GM23338 (cell line): ENCODE data around the gene HTR6. TPM values are rescaled to one million over a fixed set of nuclear protein-coding genes. Genes with fewer than 3 reads are reported as not detected.
A peak's percentile ranks its signal among the peaks of the same experiment; 100 is the strongest.

Source experiments
- ATAC-seq: fragments of 200-7000 bp; cut with Tn5 transposase; 3 replicates; pipeline ENCODE4 v1.9.1; 2020
- DNase-seq: peaks from one replicate; pipeline ENCODE4 v3.0.0-alpha.2; 2015; ENCODE audit warnings: low spot score
- H2AFZ ChIP-seq: fragments of 200-600 bp; sonication (generic); 2 replicates; pipeline ENCODE4 v1.8.0; 2016; ENCODE audit warnings: antibody characterized with exemption, mild to moderate bottlenecking, moderate library complexity
- H3F3A ChIP-seq: fragments of 200-600 bp; sonication (generic); replicated peaks from 2 replicates; pipeline ENCODE4 v1.8.0; 2017; ENCODE audit warnings: antibody characterized with exemption, mixed run types, low read depth
- H3K27ac ChIP-seq: fragments of 200-600 bp; sonication (generic); 2 replicates; pipeline ENCODE4 v1.6.1; 2016; ENCODE audit warnings: low read depth
- H3K27me3 ChIP-seq: fragments of 200-600 bp; sonication (generic); 2 replicates; pipeline ENCODE4 v1.8.0; 2016; ENCODE audit warnings: mild to moderate bottlenecking, mixed run types, moderate library complexity; ENCODE audit not compliant: insufficient read depth
- H3K36me3 ChIP-seq: fragments of 200-600 bp; sonication (generic); 2 replicates; pipeline ENCODE4 v1.8.0; 2016; ENCODE audit warnings: mild to moderate bottlenecking; ENCODE audit not compliant: insufficient read depth
- H3K4me1 ChIP-seq: fragments of 200-600 bp; sonication (generic); 2 replicates; pipeline ENCODE4 v1.8.0; 2016; ENCODE audit warnings: mild to moderate bottlenecking, moderate library complexity; ENCODE audit not compliant: insufficient read depth
- H3K4me2 ChIP-seq: fragments of 200-600 bp; sonication (generic); 2 replicates; pipeline ENCODE4 v1.7.1; 2017; ENCODE audit warnings: mixed run types
- H3K4me3 ChIP-seq: fragments of 200-600 bp; sonication (generic); 2 replicates; pipeline ENCODE4 v1.6.1; 2016; ENCODE audit warnings: mixed run types
- H3K79me2 ChIP-seq: fragments of 200-600 bp; sonication (generic); replicated peaks from 2 replicates; pipeline ENCODE4 v1.8.0; 2017; ENCODE audit warnings: mild to moderate bottlenecking; ENCODE audit not compliant: insufficient read depth
- H3K9me2 ChIP-seq: fragments of 200-600 bp; sonication (generic); 2 replicates; pipeline ENCODE4 v1.8.0; 2017; ENCODE audit not compliant: insufficient read depth
- H4K20me1 ChIP-seq: fragments of 200-600 bp; sonication (generic); replicated peaks from 2 replicates; pipeline ENCODE4 v1.8.0; 2017; ENCODE audit warnings: mild to moderate bottlenecking; ENCODE audit not compliant: insufficient read depth
- H3K27ac Mint-ChIP-seq: 2 replicates; pipeline ENCODE4 v1.8.0; 2020; ENCODE audit warnings: inconsistent platforms, mild to moderate bottlenecking, moderate library complexity, mixed read lengths
- H3K27me3 Mint-ChIP-seq: 3 replicates; pipeline ENCODE4 v1.8.0; 2022; ENCODE audit warnings: low read depth, mild to moderate bottlenecking, moderate library complexity, mixed read lengths, inconsistent platforms; ENCODE audit not compliant: insufficient read depth, poor library complexity
- H3K36me3 Mint-ChIP-seq: 3 replicates; pipeline ENCODE4 v1.8.0; 2021; ENCODE audit warnings: low read depth, mild to moderate bottlenecking, inconsistent platforms, moderate library complexity, mixed read lengths
- H3K4me1 Mint-ChIP-seq: 3 replicates; pipeline ENCODE4 v1.8.0; 2020; ENCODE audit warnings: mild to moderate bottlenecking, inconsistent platforms, mixed read lengths
- H3K4me3 Mint-ChIP-seq: 3 replicates; pipeline ENCODE4 v1.8.0; 2021; ENCODE audit warnings: moderate library complexity, mild to moderate bottlenecking, inconsistent platforms, mixed read lengths
- H3K9me3 Mint-ChIP-seq: 3 replicates; pipeline ENCODE4 v1.8.0; 2020; ENCODE audit warnings: moderate library complexity, mild to moderate bottlenecking, inconsistent platforms, mixed read lengths
- ETS1 ChIP-seq: IDR thresholded peaks from 2 replicates; pipeline ENCODE4 v1.6.1; 2016; ENCODE audit warnings: antibody characterized with exemption
- EZH2 ChIP-seq: fragments of 200-600 bp; sonication (generic); IDR thresholded peaks from one replicate; pipeline ENCODE4 v1.8.0; 2017; ENCODE audit warnings: antibody characterized with exemption, mild to moderate bottlenecking, low read depth; ENCODE audit not compliant: unreplicated experiment
- EZH2phosphoT487 ChIP-seq: fragments of 200-600 bp; sonication (generic); IDR thresholded peaks from one replicate; pipeline ENCODE4 v1.8.1; 2018; ENCODE audit warnings: antibody characterized with exemption; ENCODE audit not compliant: unreplicated experiment
- JUNB ChIP-seq: IDR thresholded peaks from one replicate; pipeline ENCODE4 v1.6.1; 2016; ENCODE audit warnings: antibody characterized with exemption; ENCODE audit not compliant: unreplicated experiment
- NANOG ChIP-seq: IDR thresholded peaks from 2 replicates; pipeline ENCODE4 v1.6.1; 2016; ENCODE audit warnings: antibody characterized with exemption, borderline replicate concordance
- REST ChIP-seq: IDR thresholded peaks from one replicate; pipeline ENCODE4 v1.6.1; 2018; ENCODE audit warnings: antibody characterized with exemption; ENCODE audit not compliant: unreplicated experiment
- STAT1 ChIP-seq: IDR thresholded peaks from one replicate; pipeline ENCODE4 v1.6.1; 2016; ENCODE audit warnings: antibody characterized with exemption; ENCODE audit not compliant: unreplicated experiment
- ZNF114 ChIP-seq: fragments of 250-450 bp; sonication (Bioruptor Pico); IDR thresholded peaks from 2 replicates; pipeline ENCODE4 v1.5.0; 2020; ENCODE audit warnings: mild to moderate bottlenecking, moderate library complexity
- ZNF331 ChIP-seq: fragments of 250-450 bp; sonication (Bioruptor Pico); IDR thresholded peaks from 2 replicates; pipeline ENCODE4 v1.5.0; 2020; ENCODE audit warnings: low read depth, mild to moderate bottlenecking, moderate library complexity
- ZNF462 ChIP-seq: fragments of 250-450 bp; sonication (Bioruptor Pico); IDR thresholded peaks from 2 replicates; pipeline ENCODE4 v1.5.0; 2020; ENCODE audit warnings: mild to moderate bottlenecking, moderate library complexity
- polyA plus RNA-seq: library from polyadenylated mRNA; unstranded; fragments of >200 nt; fragmentation: Nextera tagmentation; extraction: Ambion mirVana; gene quantifications from 2 replicates; pipeline ENCODE4 v1.2.1, GENCODE V29; 2016
- total RNA-seq: library from RNA; depleted of rRNA; stranded (reverse); fragments of >200 nt; shearing (Covaris generic); gene quantifications from 2 replicates; pipeline ENCODE4 v1.2.3, GENCODE V29; 2014
- TF ChIP-seq, protein P1 (sequence below), 2 experiments: fragments of 200-600 bp in 1 of 2; sonication (generic) in 1 of 2; conservative IDR thresholded peaks; 2 replicates each; pipeline versions ENCODE4 v1.5.1 to v1.6.1; 2016 to 2017; ENCODE audit warnings: antibody characterized with exemption in 2 of 2, low read depth in 2 of 2, mild to moderate bottlenecking in 2 of 2, moderate library complexity in 1 of 2

Gene HTR6
- total and polyA plus RNA-seq, 2 experiments from 2014 or later = 0.26 to 0.66 TPM

GRCh38 chr1:19643602-19644394 lies 20.9 kb upstream of the HTR6 start, which contains the start of gene NBL1:
TSS of gene NBL1 (plus strand) at chr1:19644311. CDS start at chr1:19655031, 10,720 bp downstream.
- Histone ChIP-seq H3F3A (peaks cover 7% of the 10 kb centered on the region), H3K9me2 (no peaks in the 10 kb centered on the region), H3K4me2 (peak within 1 kb of the TSS; percentile 93), H3K27me3 (peaks cover 46% of the 10 kb centered on the region), H3K4me1 (peaks cover 17% of the 10 kb centered on the region), H4K20me1 (0 out of 2 replicates have a peak, but pooled peaks cover 3% of the 10 kb centered on the region), H2AFZ (peak within 1 kb of the TSS; percentile 98), H3K36me3 (no peaks in the 10 kb centered on the region), H3K4me3 (peak within 1 kb of the TSS; percentile 89), H3K27ac (no peak within 1 kb of the TSS), H3K79me2 (no peaks in the 10 kb centered on the region)
- H3K4me3 Mint-ChIP-seq = peak within 1 kb of the TSS; percentile 88
- H3K9me3 Mint-ChIP-seq = no peaks in the 10 kb centered on the region
- TF ChIP-seq ZNF331 (CRISPR knock-in tag) = no peak
- peak; percentile 74 for TF ChIP-seq EZH2
- TF ChIP-seq ZNF462 (CRISPR knock-in tag) = no peak
- no peak for TF ChIP-seq STAT1
- TF ChIP-seq REST = no peak
- peak; percentile 34 for TF ChIP-seq EZH2phosphoT487
- no peak for TF ChIP-seq NANOG
- TF ChIP-seq JUNB = no peak
- no peak for TF ChIP-seq ETS1
- no peak for TF ChIP-seq ZNF114 (CRISPR knock-in tag)
- TF ChIP-seq, protein P1, sequence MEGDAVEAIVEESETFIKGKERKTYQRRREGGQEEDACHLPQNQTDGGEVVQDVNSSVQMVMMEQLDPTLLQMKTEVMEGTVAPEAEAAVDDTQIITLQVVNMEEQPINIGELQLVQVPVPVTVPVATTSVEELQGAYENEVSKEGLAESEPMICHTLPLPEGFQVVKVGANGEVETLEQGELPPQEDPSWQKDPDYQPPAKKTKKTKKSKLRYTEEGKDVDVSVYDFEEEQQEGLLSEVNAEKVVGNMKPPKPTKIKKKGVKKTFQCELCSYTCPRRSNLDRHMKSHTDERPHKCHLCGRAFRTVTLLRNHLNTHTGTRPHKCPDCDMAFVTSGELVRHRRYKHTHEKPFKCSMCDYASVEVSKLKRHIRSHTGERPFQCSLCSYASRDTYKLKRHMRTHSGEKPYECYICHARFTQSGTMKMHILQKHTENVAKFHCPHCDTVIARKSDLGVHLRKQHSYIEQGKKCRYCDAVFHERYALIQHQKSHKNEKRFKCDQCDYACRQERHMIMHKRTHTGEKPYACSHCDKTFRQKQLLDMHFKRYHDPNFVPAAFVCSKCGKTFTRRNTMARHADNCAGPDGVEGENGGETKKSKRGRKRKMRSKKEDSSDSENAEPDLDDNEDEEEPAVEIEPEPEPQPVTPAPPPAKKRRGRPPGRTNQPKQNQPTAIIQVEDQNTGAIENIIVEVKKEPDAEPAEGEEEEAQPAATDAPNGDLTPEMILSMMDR (conservative IDR thresholded peaks at IDR 0.05; ENCODE audit: low read depth in 2 of 2) = no peak
- H3K27ac Mint-ChIP-seq = no peak within 1 kb of the TSS
- H3K36me3 Mint-ChIP-seq = peaks cover 2% of the 10 kb centered on the region; the same call in 2 of the 3 replicates
- DNase-seq (peak; percentile 65), ATAC-seq (peak; percentile 17)
- peaks cover 55% of the 10 kb centered on the region for H3K27me3 Mint-ChIP-seq
- H3K4me1 Mint-ChIP-seq = peaks cover 19% of the 10 kb centered on the region
